Adrenal gland (tissue), 5 donors: ENCODE data around the gene NAIF1.

Experiments
- POLR2A ChIP-seq, 2 donors: fragments of 450-650 bp; IDR thresholded peaks; one replicate each; pipeline ENCODE4 v1.6.1; 2017; ENCODE audit warnings: antibody characterized with exemption in 2 of 2, mild to moderate bottlenecking in 2 of 2, moderate library complexity in 1 of 2
- TF ChIP-seq, protein P1 (sequence below), 6 experiments: fragments of 450-650 bp in 4 of 6; fragments of 200-600 bp in 2 of 6; sonication (generic) in 1 of 6; IDR thresholded peaks; 1 replicate in 5 of 6; 2 replicates in 1 of 6; pipeline versions ENCODE4 v1.5.1 to v1.8.0; 2016 to 2021; ENCODE audit warnings: antibody characterized with exemption in 6 of 6, mild to moderate bottlenecking in 2 of 6, moderate library complexity in 1 of 6
- donor health status: DM: no; HTN: no; CAD: no.

DNA sequence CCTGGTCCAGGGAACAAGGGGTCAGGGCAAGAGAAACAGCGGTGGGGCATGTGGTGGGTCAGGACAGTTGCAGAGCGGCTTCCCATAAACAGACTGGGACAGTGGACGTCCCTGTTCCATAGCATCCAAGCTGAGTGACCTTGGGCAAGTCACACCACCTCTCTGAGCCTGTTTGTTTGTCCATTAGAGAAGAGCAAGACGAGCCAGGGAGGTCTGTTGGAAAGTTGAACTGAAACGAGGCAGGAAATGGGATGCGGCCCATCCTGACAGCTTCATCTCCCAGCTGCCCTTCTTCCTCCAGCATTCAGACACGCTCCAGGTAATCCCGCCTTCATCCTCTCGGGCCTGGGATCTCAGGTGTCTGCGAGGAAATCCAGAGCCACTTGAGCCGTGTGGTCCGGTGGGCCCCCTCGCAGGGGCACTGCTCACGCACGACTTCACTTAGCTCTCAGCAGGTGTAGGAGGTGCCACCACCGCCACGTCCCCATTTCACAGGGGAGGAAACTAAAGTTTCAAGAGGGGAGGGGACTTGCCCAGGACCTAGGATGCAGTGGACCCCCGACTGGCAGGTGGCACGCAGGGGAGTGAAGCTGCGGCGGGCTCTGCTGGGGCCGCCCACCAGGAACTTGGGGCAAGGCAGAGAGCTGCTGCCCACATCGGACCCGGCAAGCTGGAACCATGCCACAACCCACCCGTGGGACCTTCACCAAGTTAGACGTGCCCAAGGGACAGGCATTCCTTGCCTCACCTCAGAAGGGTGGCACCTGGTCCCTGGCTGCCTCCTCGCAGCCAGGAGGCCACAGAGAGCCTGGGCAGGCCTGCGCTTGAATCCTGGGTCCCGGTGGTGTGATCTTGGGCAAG, 47.4 kb upstream of the NAIF1 start:
- TF ChIP-seq, protein P1, sequence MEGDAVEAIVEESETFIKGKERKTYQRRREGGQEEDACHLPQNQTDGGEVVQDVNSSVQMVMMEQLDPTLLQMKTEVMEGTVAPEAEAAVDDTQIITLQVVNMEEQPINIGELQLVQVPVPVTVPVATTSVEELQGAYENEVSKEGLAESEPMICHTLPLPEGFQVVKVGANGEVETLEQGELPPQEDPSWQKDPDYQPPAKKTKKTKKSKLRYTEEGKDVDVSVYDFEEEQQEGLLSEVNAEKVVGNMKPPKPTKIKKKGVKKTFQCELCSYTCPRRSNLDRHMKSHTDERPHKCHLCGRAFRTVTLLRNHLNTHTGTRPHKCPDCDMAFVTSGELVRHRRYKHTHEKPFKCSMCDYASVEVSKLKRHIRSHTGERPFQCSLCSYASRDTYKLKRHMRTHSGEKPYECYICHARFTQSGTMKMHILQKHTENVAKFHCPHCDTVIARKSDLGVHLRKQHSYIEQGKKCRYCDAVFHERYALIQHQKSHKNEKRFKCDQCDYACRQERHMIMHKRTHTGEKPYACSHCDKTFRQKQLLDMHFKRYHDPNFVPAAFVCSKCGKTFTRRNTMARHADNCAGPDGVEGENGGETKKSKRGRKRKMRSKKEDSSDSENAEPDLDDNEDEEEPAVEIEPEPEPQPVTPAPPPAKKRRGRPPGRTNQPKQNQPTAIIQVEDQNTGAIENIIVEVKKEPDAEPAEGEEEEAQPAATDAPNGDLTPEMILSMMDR (IDR thresholded peaks at IDR 0.05) = no peak
- TF ChIP-seq POLR2A (IDR thresholded peaks at IDR 0.05) = no peak
